Central memory CD8-positive, alpha-beta T cell (primary cell): ENCODE measurements around the gene EXO1.
"Not testable (repeated sequence)": the region's sequence is repeated elsewhere in the genome, so short reads cannot be mapped to it uniquely, and the experiment has no call there.

Experiments used
- ATAC-seq: fragments of 150-1000 bp; cut with Tn5 transposase; replicated peaks from 2 replicates; pipeline ENCODE4 v1.10.0; 2022; ENCODE audit warnings: mild to moderate bottlenecking, moderate FRiP score, moderate number of reproducible peaks; ENCODE audit not compliant: poor library complexity, severe bottlenecking; ENCODE audit errors: extremely low read depth
- DNase-seq, 2 donors: peaks; one replicate each; pipeline ENCODE4 v3.0.0; 2021; ENCODE audit warnings: low spot score in 2 of 2
- H3K27ac Mint-ChIP-seq: one replicate; pipeline ENCODE4 v1.8.0; 2022; ENCODE audit warnings: low read depth, mild to moderate bottlenecking, moderate library complexity, mixed read lengths
- H3K27me3 Mint-ChIP-seq: one replicate; pipeline ENCODE4 v1.8.0; 2022; ENCODE audit warnings: mixed read lengths
- H3K36me3 Mint-ChIP-seq: one replicate; pipeline ENCODE4 v1.8.0; 2022; ENCODE audit warnings: mild to moderate bottlenecking, moderate library complexity, mixed read lengths; ENCODE audit not compliant: insufficient read depth
- H3K4me1 Mint-ChIP-seq: one replicate; pipeline ENCODE4 v1.8.0; 2022; ENCODE audit warnings: mixed read lengths
- H3K4me3 Mint-ChIP-seq: one replicate; pipeline ENCODE4 v1.8.0; 2022; ENCODE audit warnings: mild to moderate bottlenecking, moderate library complexity, mixed read lengths
- H3K9me3 Mint-ChIP-seq: one replicate; pipeline ENCODE4 v1.8.0; 2022; ENCODE audit warnings: mixed read lengths

EXO1 gene

DNA sequence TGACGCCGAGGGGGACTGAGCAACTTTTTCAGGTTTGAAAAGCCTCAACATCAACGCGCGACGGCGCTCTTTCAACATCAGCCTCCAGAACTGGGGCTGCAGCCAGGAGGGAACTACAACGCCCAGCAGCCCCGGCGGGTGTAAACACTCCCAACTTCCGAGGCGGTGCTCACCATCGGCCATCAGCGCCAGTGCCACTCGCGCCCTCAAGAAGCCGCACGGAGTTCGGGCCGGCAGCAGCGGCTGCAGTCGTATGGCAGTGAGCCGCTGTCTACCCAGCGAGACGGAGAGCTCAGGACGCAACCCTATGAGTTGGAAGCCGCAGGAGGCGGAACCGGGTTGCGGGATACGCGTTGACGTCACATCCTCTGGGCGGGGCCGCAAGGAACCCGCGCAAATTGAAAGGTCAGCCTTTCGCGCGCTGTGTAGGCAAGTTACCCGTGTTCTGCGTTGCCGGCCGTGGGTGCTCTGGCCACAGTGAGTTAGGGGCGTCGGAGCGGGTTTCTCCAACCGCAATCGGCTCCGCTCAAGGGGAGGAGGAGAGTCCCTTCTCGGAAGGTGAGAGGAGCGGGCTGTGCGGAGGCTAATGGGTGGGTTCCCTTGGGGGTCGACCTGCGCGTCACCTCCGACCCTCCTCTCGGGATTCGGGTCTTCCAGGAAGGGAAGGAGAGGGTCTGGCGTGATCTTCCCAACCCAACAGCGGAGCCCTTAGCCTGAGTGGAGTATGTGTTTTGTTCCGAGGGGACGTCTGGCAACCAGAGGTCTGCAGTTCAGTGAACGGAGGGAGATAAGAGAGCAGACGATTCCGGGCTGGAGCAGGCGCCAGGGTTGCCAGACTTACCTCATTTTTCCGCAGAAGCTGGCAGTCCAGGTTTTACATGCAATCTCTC is at the start of gene EXO1:
Gene EXO1 (plus strand): TSS at position 409 of the 890 bp plus-strand sequence. CDS start 2,222 bp downstream, outside the sequence.
- ATAC-seq, result peak; percentile 97
- peak; percentile 83 to 92 for DNase-seq
- H3K27me3 Mint-ChIP-seq, result peaks cover 13% of the 10 kb centered on the region
- peak within 1 kb of the TSS; percentile 97 for H3K27ac Mint-ChIP-seq
- H3K9me3 Mint-ChIP-seq, result no peaks in the 10 kb centered on the region
- peak within 1 kb of the TSS; percentile 98 for H3K4me3 Mint-ChIP-seq
- H3K36me3 Mint-ChIP-seq, result peaks cover 8% of the 10 kb centered on the region
- H3K4me1 Mint-ChIP-seq, result peaks cover 19% of the 10 kb centered on the region

DNA sequence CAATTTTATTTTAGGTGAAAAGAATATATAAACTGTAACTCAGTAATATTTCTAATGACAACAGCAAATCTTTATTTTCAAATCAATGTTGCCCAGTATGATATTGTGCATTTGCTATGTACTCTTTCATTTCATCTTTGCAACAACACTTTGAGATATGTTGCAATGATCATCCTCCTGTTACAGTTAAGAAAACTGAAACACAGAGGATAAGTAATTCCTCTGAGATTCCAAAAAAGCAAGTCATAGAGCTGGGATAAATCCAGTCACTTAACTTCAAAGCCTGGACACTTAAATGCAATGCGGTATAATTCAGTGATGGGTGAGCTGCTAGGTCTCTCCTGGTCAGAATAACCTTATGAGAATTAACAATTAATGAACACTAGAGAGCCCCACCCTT is 48.6 kb upstream of the EXO1 start:
- DNase-seq (no peak), ATAC-seq (no peak)
- Mint-ChIP-seq H3K4me3 (no peak overlapping the region), H3K27me3 (peaks cover 51% of the 10 kb centered on the region), H3K4me1 (no peaks in the 10 kb centered on the region), H3K9me3 (no peaks in the 10 kb centered on the region), H3K27ac (no peak overlapping the region), H3K36me3 (peaks cover 2% of the 10 kb centered on the region)

DNA sequence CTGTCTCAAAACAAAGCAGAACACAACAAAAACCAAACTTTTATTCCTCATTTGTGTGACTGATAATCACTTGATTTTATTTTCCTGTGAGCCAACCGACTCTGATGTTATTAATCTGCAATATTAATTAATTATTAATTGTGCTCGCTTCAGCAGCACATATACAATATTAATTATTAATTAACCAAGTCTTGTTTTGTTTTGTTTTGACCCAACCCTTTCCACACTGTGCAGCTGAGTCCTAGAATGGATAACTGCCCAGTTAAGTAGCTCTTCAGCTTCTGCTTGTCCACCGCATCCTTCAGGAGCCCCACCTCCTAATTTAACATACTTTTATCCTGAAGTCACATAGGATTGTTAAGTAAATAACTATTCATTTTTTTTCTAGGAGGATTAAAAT is 47.4 kb upstream of the EXO1 start:
- no peaks in the 10 kb centered on the region for H3K9me3 Mint-ChIP-seq
- DNase-seq (no peak), ATAC-seq (no peak)
- H3K27ac Mint-ChIP-seq, result no peak overlapping the region
- peaks cover 2% of the 10 kb centered on the region for H3K36me3 Mint-ChIP-seq
- no peak overlapping the region for H3K4me3 Mint-ChIP-seq
- H3K27me3 Mint-ChIP-seq, result peaks cover 45% of the 10 kb centered on the region
- no peaks in the 10 kb centered on the region for H3K4me1 Mint-ChIP-seq

DNA sequence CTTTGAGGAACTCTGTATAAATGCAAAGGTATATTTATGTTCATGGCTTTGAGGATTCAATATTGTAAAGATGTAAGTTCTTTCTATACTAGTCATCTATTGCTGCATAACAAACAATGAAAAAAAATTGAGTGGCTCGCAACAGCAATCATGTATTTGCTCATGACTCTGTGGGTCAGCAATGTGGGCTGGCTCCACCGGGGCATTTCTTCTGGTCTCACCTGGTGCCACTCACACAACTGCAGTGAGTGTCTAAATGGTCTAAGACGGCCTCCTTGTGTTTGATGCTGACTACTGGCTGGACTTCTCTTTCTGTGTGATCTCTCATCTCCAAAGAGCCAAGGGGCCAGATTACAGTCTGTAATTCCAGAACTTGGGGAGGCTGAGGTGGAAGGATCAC is 45.1 kb upstream of the EXO1 start:
- Mint-ChIP-seq H3K27ac (no peak overlapping the region), H3K36me3 (peaks cover 2% of the 10 kb centered on the region), H3K4me1 (no peaks in the 10 kb centered on the region), H3K9me3 (no peaks in the 10 kb centered on the region), H3K4me3 (no peak overlapping the region), H3K27me3 (peaks cover 41% of the 10 kb centered on the region)
- DNase-seq (no peak), ATAC-seq (no peak)

DNA sequence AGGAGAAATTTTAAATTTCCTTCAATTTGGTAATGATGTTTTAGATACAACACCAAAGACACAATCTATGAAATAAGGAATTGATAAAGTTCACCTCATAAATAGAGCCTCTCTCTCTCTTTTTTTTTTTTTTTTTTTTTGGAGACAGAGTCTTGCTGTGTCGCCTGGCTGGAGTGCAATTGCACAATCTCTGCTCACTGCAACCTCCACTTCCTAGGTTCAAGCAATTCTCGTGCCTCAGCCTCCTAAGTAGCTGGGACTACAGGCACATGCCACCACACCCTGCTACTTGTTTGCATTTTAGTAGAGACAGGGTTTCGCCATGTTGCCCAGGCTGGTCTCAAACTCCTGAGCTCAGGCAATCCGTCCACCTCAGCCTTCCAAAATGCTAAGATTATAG is 43.3 kb upstream of the EXO1 start:
- not testable (repeated sequence) for H3K4me3 Mint-ChIP-seq, H3K9me3 Mint-ChIP-seq, DNase-seq, H3K36me3 Mint-ChIP-seq, ATAC-seq, H3K27ac Mint-ChIP-seq, H3K4me1 Mint-ChIP-seq
- peaks cover 41% of the 10 kb centered on the region for H3K27me3 Mint-ChIP-seq

DNA sequence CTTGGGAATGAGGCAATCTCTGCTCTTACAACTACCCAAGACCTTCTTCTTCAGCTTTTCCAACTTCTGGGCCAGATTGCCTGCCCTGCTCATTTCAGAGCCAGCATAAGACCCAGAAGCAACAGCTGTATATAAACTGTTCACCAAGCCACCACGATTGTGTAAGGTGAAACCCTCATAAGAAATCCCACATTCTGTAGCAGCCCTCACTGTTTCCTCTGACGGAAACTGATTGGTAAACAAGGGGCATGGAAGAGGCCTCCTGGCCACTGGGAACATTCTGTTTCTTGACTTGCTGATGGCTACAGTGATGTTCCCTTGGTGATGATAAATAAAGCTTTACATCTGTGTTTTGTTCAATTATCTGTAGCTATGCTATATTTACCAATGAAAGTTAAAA is 39.7 kb upstream of the EXO1 start:
- Mint-ChIP-seq H3K27me3 (peaks cover 14% of the 10 kb centered on the region), H3K36me3 (peaks cover 2% of the 10 kb centered on the region), H3K4me3 (no peak overlapping the region), H3K4me1 (no peaks in the 10 kb centered on the region), H3K27ac (no peak overlapping the region), H3K9me3 (no peaks in the 10 kb centered on the region)
- ATAC-seq (no peak), DNase-seq (no peak)

DNA sequence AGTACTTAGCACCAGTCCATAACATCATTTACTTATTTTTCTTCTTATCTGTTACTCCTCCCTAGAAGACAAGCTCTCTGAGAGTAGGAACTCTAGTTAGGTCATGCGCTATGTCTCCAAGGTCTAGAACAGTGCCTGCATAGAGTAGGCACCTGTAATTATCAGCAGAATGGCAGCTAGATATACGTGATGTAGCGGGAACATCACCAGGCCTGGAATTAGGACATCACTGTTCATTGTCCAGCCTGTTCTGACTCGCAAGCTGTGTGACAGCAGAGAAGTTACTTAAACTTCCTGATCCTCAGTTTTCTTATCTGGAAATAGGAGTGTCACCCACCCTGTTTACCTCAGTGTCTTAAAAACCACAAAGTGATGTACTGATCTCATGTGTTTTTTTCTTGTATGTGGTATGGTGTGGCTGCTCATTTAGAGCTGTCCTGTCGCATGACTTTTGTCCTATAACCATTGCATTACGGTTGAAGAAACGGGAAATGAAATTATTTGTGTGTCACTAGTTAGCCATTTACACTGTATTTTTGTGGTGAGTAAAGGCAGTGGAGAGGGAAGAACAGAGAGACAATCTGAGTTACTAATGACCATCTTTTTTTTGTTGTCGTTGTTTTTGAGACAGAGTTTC is 37.1 kb upstream of the EXO1 start:
- ATAC-seq (no peak), DNase-seq (no peak)
- H3K27ac Mint-ChIP-seq, result no peak overlapping the region

DNA sequence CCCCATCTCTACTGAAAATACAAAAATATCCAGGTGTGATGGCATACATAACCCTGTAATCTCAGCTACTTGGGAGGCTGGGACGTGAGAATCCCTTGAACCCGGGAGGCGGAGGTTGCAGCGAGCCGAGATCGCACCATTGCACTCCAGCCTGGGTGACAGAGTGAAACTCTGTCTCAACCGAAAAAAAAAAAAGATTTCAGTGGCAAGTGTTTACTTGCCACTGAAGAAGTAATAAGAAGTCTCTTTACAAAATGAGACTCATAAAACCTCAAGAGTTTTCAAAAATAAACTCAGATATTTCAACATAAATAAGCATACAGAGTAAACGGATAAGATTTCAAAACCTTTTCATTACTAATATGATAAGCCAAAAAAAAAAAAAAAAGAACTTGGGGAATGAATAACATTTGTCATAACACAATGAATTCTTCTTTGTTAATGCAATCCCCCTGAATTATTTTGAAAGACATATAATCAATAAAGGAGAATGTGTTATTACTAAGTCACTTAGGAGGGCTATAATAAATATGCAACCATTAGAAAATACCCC is 34.2 kb upstream of the EXO1 start:
- Mint-ChIP-seq H3K4me1 (no peaks in the 10 kb centered on the region), H3K36me3 (no peaks in the 10 kb centered on the region), H3K27me3 (peaks cover 20% of the 10 kb centered on the region), H3K9me3 (no peaks in the 10 kb centered on the region), H3K27ac (no peak overlapping the region), H3K4me3 (no peak overlapping the region)
- ATAC-seq (no peak), DNase-seq (no peak)

More for the DNA sequence above, 37.1 kb upstream of the EXO1 start:
- Mint-ChIP-seq H3K4me1 (no peaks in the 10 kb centered on the region), H3K27me3 (peaks cover 10% of the 10 kb centered on the region), H3K4me3 (no peak overlapping the region), H3K36me3 (no peaks in the 10 kb centered on the region), H3K9me3 (no peaks in the 10 kb centered on the region)

DNA sequence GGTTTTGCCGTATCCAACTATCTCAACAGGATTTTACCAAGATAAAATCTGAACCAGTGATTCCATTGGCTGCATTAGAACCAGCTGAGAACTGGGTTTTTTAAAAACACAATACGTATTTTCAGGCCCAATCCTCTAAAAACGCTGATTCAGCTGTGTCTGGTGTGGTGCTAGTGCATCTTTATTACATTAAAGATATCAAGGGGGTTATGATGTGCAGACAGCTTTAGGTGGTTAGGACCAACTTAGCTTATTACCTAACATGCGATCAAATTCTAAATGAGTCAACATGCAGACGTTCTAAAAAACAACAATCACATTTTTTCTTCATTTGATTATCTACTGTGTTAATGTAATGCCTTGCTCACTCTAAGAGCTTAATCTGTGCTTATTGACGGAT is 32.0 kb upstream of the EXO1 start:
- Mint-ChIP-seq H3K27me3 (peaks cover 20% of the 10 kb centered on the region), H3K9me3 (no peaks in the 10 kb centered on the region), H3K36me3 (no peaks in the 10 kb centered on the region), H3K4me3 (no peak overlapping the region), H3K4me1 (no peaks in the 10 kb centered on the region), H3K27ac (no peak overlapping the region)
- DNase-seq, result no peak
- ATAC-seq, result no peak

DNA sequence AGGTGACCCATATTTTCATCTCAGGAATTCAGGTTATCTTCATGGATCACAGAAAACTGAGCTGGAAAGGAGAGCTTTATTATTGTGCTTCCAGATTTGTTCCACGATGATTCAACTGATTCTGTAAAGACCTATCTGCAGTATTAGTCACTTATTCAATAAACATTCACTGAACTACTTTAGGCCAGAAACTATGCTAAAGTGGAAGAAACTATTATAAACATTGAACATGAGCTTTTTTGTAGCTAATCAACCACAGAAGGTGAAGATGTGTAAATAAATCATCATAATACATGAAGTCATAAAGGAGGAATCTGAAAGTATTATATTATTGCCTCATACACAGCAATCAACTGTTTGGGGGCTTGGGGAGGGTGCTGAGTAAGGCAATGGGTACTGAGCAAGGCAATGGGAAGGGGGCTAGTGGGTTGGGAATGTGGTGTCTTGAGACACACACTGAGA is 30.6 kb upstream of the EXO1 start:
- ATAC-seq (no peak), DNase-seq (no peak)
- Mint-ChIP-seq H3K27ac (no peak overlapping the region), H3K9me3 (no peaks in the 10 kb centered on the region), H3K36me3 (no peaks in the 10 kb centered on the region), H3K27me3 (peaks cover 20% of the 10 kb centered on the region), H3K4me1 (no peaks in the 10 kb centered on the region), H3K4me3 (no peak overlapping the region)

DNA sequence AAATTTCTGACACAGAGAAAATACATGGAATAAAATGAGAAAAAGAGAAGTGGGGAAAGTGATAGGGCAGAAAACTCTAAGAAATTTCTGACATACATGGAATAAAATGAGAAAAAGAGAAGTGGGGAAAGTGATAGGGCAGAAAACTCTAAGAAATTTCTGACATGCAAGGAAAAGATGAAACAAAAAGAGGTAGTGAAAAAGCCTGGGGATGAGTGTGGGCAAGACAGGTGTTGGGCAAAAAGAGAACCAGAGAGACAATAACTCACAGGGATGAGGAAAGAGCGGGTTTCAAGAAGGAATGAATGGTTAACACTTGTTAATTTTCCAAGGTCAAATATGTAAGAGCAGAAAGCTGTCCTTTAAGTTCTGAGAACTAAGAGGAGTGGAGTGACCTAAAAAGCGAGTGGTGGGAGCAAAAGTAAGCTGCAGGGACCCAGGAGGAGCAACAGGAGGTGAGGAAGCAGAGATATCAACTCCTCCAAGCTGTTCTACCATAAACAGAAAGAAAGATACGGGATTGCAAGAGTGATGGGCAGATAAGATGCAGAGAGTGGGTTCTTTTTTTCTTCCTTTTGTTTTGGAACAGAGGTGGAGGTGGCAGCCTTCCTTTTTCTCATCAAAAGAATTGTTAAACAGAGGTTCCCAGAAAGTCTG is 29.9 kb upstream of the EXO1 start:
- no peaks in the 10 kb centered on the region for H3K4me1 Mint-ChIP-seq
- DNase-seq, result no peak
- peaks cover 20% of the 10 kb centered on the region for H3K27me3 Mint-ChIP-seq
- no peaks in the 10 kb centered on the region for H3K36me3 Mint-ChIP-seq
- no peaks in the 10 kb centered on the region for H3K9me3 Mint-ChIP-seq
- no peak for ATAC-seq
- H3K27ac Mint-ChIP-seq, result no peak overlapping the region
- H3K4me3 Mint-ChIP-seq, result no peak overlapping the region

DNA sequence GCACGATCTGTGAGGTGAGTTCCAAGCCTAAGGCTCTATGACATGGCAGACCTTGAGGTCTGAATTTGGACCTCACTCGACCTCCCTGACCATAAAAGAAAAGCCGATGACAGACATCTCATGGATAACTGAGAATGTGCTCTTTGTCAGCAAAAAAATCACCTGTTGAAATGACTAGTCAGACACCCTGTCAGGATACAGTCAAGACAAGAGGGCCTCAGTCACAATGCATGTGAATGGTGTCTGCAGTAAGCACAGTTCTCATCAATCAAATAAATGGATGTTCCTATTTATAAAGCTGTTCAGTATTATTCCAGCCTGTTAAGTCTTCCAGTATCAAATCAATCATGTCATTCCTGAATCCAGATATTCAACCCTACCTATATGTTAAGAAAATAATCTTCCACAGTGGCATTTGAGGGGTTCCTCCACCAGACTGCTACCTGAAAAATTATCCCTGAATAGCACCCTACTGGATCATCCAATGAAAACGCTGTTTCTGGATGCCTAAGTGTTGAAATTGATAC is 28.6 kb upstream of the EXO1 start:
- peaks cover 17% of the 10 kb centered on the region for H3K27me3 Mint-ChIP-seq
- ATAC-seq, result no peak
- H3K9me3 Mint-ChIP-seq, result no peaks in the 10 kb centered on the region
- no peaks in the 10 kb centered on the region for H3K36me3 Mint-ChIP-seq
- DNase-seq, result no peak
- no peak overlapping the region for H3K27ac Mint-ChIP-seq
- H3K4me1 Mint-ChIP-seq, result no peaks in the 10 kb centered on the region
- no peak overlapping the region for H3K4me3 Mint-ChIP-seq
